Peyer's patch (tissue), 4 donors: ENCODE data around the gene MYO3B. TPM values are rescaled to one million over a fixed set of nuclear protein-coding genes. Genes with fewer than 3 reads are reported as not detected.

Experiments used
- DNase-seq, 3 donors: peaks; one replicate each; pipeline ENCODE4 v3.0.0-alpha.2; 2017 to 2019
- H3K27ac ChIP-seq, 4 donors: fragments of 200-600 bp; sonication (generic); one replicate each; pipeline ENCODE4 v1.5.1; 2016 to 2019
- H3K27me3 ChIP-seq, 2 donors: fragments of 200-600 bp; sonication (generic); one replicate each; pipeline ENCODE4 v1.5.1; 2019
- H3K36me3 ChIP-seq, 3 donors: fragments of 200-600 bp; sonication (generic); one replicate each; pipeline ENCODE4 v1.5.1; 2016 to 2019
- H3K4me1 ChIP-seq, 4 donors: fragments of 200-600 bp; sonication (generic); one replicate each; pipeline ENCODE4 v1.5.1; 2016 to 2019
- H3K4me3 ChIP-seq, 4 donors: fragments of 200-600 bp; sonication (generic); 1 replicate in 3 of 4; 2 replicates in 1 of 4; pipeline ENCODE4 v1.5.1; 2016 to 2019; ENCODE audit warnings: mild to moderate bottlenecking in 1 of 4
- H3K9me3 ChIP-seq, 4 donors: fragments of 200-600 bp; sonication (generic); one replicate each; pipeline ENCODE4 v1.5.1; 2016 to 2019; ENCODE audit warnings: mild to moderate bottlenecking in 1 of 4
- CTCF ChIP-seq, 6 experiments: fragments of 450-650 bp in 4 of 6; fragments of 200-600 bp in 2 of 6; sonication (generic) in 1 of 6; IDR thresholded peaks; one replicate each; pipeline ENCODE4 v1.5.1; 2017 to 2019; ENCODE audit warnings: antibody characterized with exemption in 6 of 6, mild to moderate bottlenecking in 3 of 6, moderate library complexity in 1 of 6
- POLR2A ChIP-seq, 2 donors: fragments of 450-650 bp; IDR thresholded peaks; one replicate each; pipeline ENCODE4 v1.5.1; 2017; ENCODE audit warnings: antibody characterized with exemption in 2 of 2, mild to moderate bottlenecking in 2 of 2, moderate library complexity in 2 of 2
- total RNA-seq, 4 donors: library from RNA; depleted of rRNA; stranded (reverse); fragments of >200 nt; gene quantifications; one replicate each; pipeline ENCODE4 v1.1.0, GENCODE V29; 2016

MYO3B gene
- total RNA-seq, 4 donors from 2014 or later: not detected

- Histone ChIP-seq H3K27ac (no peak overlapping the region), H3K27me3 (no peaks in the 10 kb centered on the region), H3K4me3 (no peak overlapping the region), H3K4me1 (no peaks in the 10 kb centered on the region), H3K9me3 (no peaks in the 10 kb centered on the region), H3K36me3 (no peaks in the 10 kb centered on the region)
- no peak for TF ChIP-seq POLR2A (IDR thresholded peaks at IDR 0.05)
- peak in 1 of 6 experiments; percentile 12 for TF ChIP-seq CTCF (IDR thresholded peaks at IDR 0.05)
- DNase-seq: no peak
Measured at GRCh38 chr2:170461889-170462288, 283.9 kb downstream of the MYO3B start.

GRCh38 chr2:170462433-170463205, 284.7 kb downstream of the MYO3B start:
- Histone ChIP-seq H3K27me3 (no peaks in the 10 kb centered on the region), H3K27ac (no peak overlapping the region), H3K4me1 (no peaks in the 10 kb centered on the region), H3K9me3 (no peaks in the 10 kb centered on the region), H3K36me3 (no peaks in the 10 kb centered on the region), H3K4me3 (no peak overlapping the region)
- no peak for TF ChIP-seq CTCF (IDR thresholded peaks at IDR 0.05)
- TF ChIP-seq POLR2A (IDR thresholded peaks at IDR 0.05): no peak
- DNase-seq: no peak

- Histone ChIP-seq H3K27me3 (no peaks in the 10 kb centered on the region), H3K4me1 (no peaks in the 10 kb centered on the region), H3K9me3 (no peaks in the 10 kb centered on the region), H3K4me3 (no peak overlapping the region), H3K27ac (no peak overlapping the region), H3K36me3 (no peaks in the 10 kb centered on the region)
- no peak for TF ChIP-seq CTCF (IDR thresholded peaks at IDR 0.05)
- no peak for TF ChIP-seq POLR2A (IDR thresholded peaks at IDR 0.05)
- no peak for DNase-seq
Measured at GRCh38 chr2:170463206-170463537, 285.2 kb downstream of the MYO3B start.

- Histone ChIP-seq H3K4me3 (no peak overlapping the region), H3K9me3 (no peaks in the 10 kb centered on the region), H3K27me3 (no peaks in the 10 kb centered on the region), H3K36me3 (no peaks in the 10 kb centered on the region), H3K27ac (no peak overlapping the region), H3K4me1 (no peaks in the 10 kb centered on the region)
- no peak for DNase-seq
- TF ChIP-seq CTCF (IDR thresholded peaks at IDR 0.05) (no peak), POLR2A (IDR thresholded peaks at IDR 0.05) (no peak)
Measured at GRCh38 chr2:170464268-170464667, 286.3 kb downstream of the MYO3B start.

GRCh38 chr2:170465241-170465640, 287.3 kb downstream of the MYO3B start:
- TF ChIP-seq CTCF (IDR thresholded peaks at IDR 0.05) (no peak), POLR2A (IDR thresholded peaks at IDR 0.05) (no peak)
- no peaks in the 10 kb centered on the region for H3K27me3 ChIP-seq
- H3K4me1 ChIP-seq: no peaks in the 10 kb centered on the region
- no peaks in the 10 kb centered on the region for H3K9me3 ChIP-seq
- no peak overlapping the region for H3K27ac ChIP-seq
- no peak overlapping the region for H3K4me3 ChIP-seq
- H3K36me3 ChIP-seq: no peaks in the 10 kb centered on the region
- DNase-seq: no peak
